Measurements from ENCODE around the gene GJB5.

GJB5 gene

DNA sequence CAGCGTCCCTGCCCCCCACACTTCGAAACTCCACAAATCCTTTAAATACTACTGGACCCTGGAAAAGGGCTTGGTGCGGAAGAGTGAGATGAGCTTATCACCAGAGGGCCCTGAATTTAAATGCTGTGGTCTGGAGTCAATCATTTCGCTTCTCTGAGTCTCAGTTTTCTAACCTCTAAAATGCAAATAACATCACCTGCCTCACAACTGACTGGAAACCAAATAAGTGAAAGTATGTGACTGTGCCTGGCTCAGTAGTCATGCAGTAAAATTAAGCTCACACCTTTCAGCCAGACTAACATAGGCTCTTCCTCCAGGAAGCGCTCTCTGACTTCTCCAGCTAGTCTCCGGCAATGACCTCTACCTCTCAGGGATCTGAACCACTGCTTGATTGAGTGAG lies 42.1 kb downstream of the GJB5 start:
- DNase-seq, result no peak

DNA sequence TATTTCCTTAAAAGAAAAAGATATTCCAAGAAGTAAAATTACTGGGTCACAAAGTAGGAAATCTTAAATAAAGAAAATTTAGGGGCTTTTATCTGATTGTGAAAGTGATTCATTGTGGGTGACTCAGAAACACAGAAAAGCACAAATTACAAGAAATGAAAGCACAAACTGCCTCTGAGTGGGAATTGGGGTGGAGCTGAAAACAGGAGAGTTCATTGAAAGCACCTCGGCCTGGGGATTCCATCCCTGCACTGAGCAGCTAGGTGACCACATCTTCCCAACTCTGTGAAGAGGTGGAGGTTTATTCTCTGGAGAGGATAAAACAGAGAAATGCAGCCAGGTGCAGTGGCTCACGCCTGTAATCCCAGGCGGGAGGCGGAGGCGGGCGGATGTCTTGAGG lies 45.4 kb downstream of the GJB5 start:
- no peak for DNase-seq

DNA sequence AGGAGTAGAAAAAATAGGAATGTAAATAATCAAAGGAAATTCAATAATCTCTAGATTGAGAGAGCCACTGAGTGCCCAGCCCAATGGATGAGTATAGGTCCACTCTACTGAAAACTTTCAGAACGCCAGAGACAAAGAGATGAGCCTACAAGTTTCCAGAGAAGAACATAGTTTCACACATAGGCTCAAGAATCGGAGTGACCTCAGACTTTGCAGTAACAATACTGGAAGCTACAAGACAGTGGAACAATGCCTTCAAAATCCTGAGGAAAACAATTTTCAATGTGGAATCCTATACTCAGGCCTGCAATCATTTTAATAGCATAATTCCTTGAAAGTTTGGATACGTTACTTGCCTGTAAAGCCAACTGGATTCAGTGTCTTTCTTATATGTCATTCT lies 48.9 kb downstream of the GJB5 start:
- DNase-seq, result no peak

DNA sequence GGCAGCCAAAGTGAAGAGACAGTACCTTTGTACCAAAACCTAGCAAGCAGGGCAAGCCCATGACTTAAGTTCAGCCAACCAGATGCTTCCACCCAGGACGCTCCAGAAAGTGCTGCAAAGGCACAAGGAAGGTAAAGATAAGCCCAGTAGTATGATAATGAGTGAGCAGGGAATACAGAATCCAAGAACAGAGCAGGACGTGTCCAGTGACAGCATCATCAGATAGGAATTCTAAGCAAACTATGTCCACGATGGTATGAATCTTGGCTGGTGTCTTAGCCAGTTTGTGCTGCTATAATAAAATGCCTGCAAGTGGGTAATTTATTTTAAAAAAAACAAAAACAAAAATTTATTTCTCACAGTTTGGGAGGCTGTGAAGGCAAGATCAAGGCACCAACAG lies 51.5 kb downstream of the GJB5 start:
- no peak for DNase-seq

Data from amniotic stem cell (primary cell).